ENCODE measurements around the gene LAMTOR2.

LAMTOR2 gene

GRCh38 chr1:156054500-156055280 is at the start of gene LAMTOR2:
Gene LAMTOR2, plus strand, starts transcription at chr1:156054782. Its CDS starts 108 bp downstream, at chr1:156054890.
- Histone ChIP-seq H3K36me3 (ENCODE audit: low read depth) (peaks cover 9% of the 10 kb centered on the region), H3K4me1 (ENCODE audit: insufficient read depth, poor library complexity, severe bottlenecking) (no peaks in the 10 kb centered on the region), H3K27ac (ENCODE audit: poor library complexity, severe bottlenecking) (peak within 1 kb of the TSS; percentile 90), H3K9me3 (ENCODE audit: severe bottlenecking) (no peaks in the 10 kb centered on the region), H3K4me3 (ENCODE audit: severe bottlenecking) (peak within 1 kb of the TSS; percentile 87), H3K27me3 (ENCODE audit: insufficient read depth, poor library complexity, severe bottlenecking) (no peaks in the 10 kb centered on the region)
- DNase-seq (ENCODE audit: low spot score) (peak; percentile 96), ATAC-seq (ENCODE audit: low read depth) (peak; percentile 82)
- no peak for TF ChIP-seq CTCF (IDR thresholded peaks at IDR 0.05; ENCODE audit: poor library complexity, severe bottlenecking)

GRCh38 chr1:156004843-156005584 is 49.6 kb upstream of the LAMTOR2 start:
- Histone ChIP-seq H3K27me3 (ENCODE audit: insufficient read depth, poor library complexity, severe bottlenecking) (no peaks in the 10 kb centered on the region), H3K4me3 (ENCODE audit: severe bottlenecking) (no peak overlapping the region), H3K27ac (ENCODE audit: poor library complexity, severe bottlenecking) (no peak overlapping the region), H3K36me3 (ENCODE audit: low read depth) (peaks cover 17% of the 10 kb centered on the region), H3K4me1 (ENCODE audit: insufficient read depth, poor library complexity, severe bottlenecking) (peaks cover 27% of the 10 kb centered on the region), H3K9me3 (ENCODE audit: severe bottlenecking) (no peaks in the 10 kb centered on the region)
- no peak for TF ChIP-seq CTCF (IDR thresholded peaks at IDR 0.05; ENCODE audit: poor library complexity, severe bottlenecking)
- ATAC-seq (ENCODE audit: low read depth) (no peak), DNase-seq (ENCODE audit: low spot score) (no peak)

- H3K36me3 ChIP-seq (ENCODE audit: low read depth), result peaks cover 35% of the 10 kb centered on the region
- peaks cover 22% of the 10 kb centered on the region for H3K4me1 ChIP-seq (ENCODE audit: insufficient read depth, poor library complexity, severe bottlenecking)
- DNase-seq (ENCODE audit: low spot score), result no peak
- 0 out of 3 replicates have a peak, but pooled peaks have one; percentile 4 for ATAC-seq (ENCODE audit: low read depth)
- peak overlapping the region; percentile 17 for H3K27ac ChIP-seq (ENCODE audit: poor library complexity, severe bottlenecking)
- no peak for TF ChIP-seq CTCF (IDR thresholded peaks at IDR 0.05; ENCODE audit: poor library complexity, severe bottlenecking)
- no peaks in the 10 kb centered on the region for H3K9me3 ChIP-seq (ENCODE audit: severe bottlenecking)
- no peaks in the 10 kb centered on the region for H3K27me3 ChIP-seq (ENCODE audit: insufficient read depth, poor library complexity, severe bottlenecking)
- H3K4me3 ChIP-seq (ENCODE audit: severe bottlenecking), result no peak overlapping the region
Measured at GRCh38 chr1:156006666-156007376, 47.8 kb upstream of the LAMTOR2 start.

GRCh38 chr1:156009404-156009803 is 45.2 kb upstream of the LAMTOR2 start:
- TF ChIP-seq CTCF (IDR thresholded peaks at IDR 0.05; ENCODE audit: poor library complexity, severe bottlenecking), result no peak
- ATAC-seq (ENCODE audit: low read depth), result no peak

More at GRCh38 chr1:156009404-156009803, 45.2 kb upstream of the LAMTOR2 start:
- H3K36me3 ChIP-seq (ENCODE audit: low read depth), result peaks cover 61% of the 10 kb centered on the region
- H3K4me3 ChIP-seq (ENCODE audit: severe bottlenecking), result no peak overlapping the region
- H3K4me1 ChIP-seq (ENCODE audit: insufficient read depth, poor library complexity, severe bottlenecking), result no peaks in the 10 kb centered on the region
- no peak overlapping the region for H3K27ac ChIP-seq (ENCODE audit: poor library complexity, severe bottlenecking)
- no peak for DNase-seq (ENCODE audit: low spot score)
- H3K27me3 ChIP-seq (ENCODE audit: insufficient read depth, poor library complexity, severe bottlenecking), result no peaks in the 10 kb centered on the region
- H3K9me3 ChIP-seq (ENCODE audit: severe bottlenecking), result no peaks in the 10 kb centered on the region

Measured in RWPE2 (cell line).